Renal cortex interstitium (tissue), 11 donors: ENCODE data around the gene NMNAT2. TPM values are rescaled to one million over a fixed set of nuclear protein-coding genes. Genes with fewer than 3 reads are reported as not detected.
"Not testable (repeated sequence)": the region's sequence is repeated elsewhere in the genome, so short reads cannot be mapped to it uniquely, and the experiment has no call there.

ENCODE experiments used
- DNase-seq, 11 donors: peaks; one replicate each; pipeline ENCODE4 v3.0.0-alpha.2; 2013; ENCODE audit warnings: low read depth in 9 of 11, low spot score in 4 of 11; ENCODE audit errors: extremely low read depth in 1 of 11
- polyA plus RNA-seq, 3 donors: library from polyadenylated mRNA; unstranded; fragments of 120-200 nt; gene quantifications; one replicate each; pipeline ENCODE4 v1.2.1, GENCODE V29; 2013; ENCODE audit not compliant: insufficient read length in 3 of 3

NMNAT2 gene
- polyA plus RNA-seq, 3 donors, result 3.6 to 4.1 (median 4.1) TPM

DNA sequence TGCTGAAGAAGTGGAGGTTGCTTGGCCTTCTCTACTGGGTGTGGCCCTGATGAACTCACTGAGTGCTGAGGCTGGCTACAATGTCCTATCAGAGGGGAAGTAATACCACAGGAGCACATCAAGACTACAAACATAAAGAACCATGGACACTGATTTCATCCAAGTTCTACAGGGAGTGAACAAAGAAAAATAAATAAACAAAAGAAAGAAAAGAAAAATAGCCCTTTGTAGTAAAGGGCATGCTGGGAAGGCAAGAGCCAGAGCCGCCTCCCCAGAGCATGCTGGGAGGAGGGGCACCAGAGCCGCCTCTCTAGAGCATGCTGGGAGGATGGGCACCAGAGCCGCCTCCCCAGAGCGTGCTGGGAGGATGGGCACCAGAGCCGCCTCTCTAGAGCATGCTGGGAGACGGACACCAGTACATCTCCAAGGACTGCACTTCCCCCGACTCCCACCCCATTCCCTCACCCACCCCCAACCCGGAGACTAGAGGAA is 166.2 kb downstream of the NMNAT2 start:
- DNase-seq, result no peak

DNA sequence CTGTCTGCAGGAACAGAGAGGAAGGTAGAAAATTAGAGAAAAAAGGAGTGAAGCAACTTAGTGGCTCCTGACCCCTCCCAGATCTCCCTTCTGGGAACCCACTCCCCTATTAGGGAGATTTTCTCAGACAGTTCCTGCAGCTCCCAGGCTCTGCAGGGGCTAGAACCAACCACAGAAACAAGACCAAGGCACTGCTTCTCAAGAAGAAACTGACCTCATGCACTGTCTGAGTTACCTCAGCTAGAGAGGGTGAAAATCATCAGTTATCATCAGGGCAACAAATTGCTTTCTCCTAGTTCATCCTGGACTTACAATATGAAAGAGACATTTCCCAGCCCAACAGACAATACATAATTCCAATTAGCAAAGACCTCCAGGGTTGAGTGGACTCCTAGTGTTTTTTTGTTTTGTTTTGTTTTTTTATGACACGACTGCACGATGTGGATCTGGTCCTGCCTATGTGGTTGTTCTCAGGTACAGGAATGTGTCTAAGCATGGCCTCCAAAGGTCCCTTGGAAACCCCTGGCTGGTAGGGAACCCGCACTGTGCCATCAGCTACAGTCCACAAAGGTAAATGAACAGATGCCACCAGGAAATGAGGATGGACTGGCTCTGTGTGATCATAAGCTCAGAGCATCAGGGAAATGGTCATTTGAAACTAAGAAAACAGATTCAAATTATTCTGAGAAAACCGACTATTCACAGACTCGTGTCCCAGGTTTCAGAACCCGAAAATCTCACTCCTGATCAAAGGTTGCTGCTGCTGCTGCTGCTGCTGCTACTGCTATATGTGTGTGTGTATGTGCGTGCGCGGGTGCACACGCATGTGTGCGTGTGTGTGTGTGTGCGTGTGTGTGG is 166.8 kb downstream of the NMNAT2 start:
- DNase-seq, result no peak

DNA sequence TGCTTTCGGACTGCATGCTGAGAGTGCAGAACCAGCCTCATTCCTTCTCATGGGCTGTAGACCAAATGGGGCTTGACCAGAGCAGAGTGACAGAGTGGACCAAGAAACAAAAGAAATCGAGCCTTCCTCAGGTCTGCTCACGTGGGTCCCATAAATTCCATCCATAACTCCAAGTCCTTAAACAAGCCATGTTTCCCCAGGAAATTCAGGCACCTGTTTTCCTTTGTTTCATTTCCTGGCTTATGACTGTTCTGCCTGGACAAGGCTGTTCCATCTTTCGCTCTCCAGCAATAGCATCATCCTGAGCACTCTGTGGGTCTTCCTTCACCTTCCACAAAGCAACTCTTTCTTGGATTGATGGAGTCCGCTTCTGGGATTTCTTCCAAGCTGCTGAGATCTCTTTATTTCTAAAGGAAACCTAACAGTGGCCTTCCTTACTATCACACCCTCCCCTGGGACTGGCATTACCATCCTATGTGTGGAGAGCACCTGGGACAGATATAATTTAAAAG is 168.2 kb downstream of the NMNAT2 start:
- DNase-seq, result no peak

DNA sequence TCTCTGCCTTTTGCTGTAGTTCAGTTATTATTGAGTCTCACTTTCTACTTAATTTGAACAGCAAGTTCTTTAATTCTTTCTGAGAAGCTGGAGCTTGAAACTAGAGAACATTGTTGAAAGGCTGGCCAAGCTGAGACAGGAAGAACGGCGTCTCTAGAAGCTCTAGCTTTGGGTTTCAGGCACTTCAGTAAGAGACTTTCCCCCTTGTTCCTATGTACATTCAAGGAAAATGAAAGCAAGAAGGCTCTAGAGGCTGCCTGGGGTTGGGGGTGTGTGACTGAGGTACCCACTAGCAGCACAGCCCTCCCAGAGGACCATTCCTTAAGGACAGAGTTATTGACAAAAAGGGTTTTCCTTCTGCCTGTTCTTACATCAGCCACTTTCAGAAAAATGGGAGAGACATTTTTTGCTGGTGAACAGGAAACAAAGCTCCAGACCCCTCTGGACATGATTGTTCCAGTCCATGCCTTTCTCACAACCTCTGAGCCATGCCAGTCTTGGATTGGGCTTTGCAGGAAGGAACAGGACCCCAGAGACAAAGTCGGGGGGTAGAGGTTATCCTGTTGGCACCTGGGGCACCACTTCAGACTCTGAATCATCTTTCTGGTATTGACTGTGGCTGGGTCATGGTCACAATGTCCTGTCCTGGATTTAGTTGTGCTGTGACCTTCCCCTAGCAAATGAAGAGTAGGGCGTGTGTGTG is 169.0 kb downstream of the NMNAT2 start:
- no peak for DNase-seq

DNA sequence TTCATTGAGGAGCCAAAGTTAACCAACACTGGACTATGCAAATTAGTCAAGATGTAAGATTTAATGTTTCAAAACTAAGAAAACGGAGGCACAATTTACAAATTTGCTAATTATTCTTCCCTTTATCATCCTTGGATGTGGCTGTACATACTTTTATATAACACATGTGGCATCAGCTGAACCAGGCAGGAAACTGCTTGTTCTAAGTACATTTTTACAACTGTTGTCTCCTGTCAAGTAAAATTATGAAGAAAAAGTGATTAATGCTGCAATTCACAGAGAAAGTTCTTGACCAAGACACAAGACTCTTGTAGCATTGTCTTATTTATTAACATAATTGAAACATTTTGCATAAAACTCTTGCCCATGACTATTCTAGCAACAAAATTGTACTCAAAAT is 170.2 kb downstream of the NMNAT2 start:
- no peak for DNase-seq

DNA sequence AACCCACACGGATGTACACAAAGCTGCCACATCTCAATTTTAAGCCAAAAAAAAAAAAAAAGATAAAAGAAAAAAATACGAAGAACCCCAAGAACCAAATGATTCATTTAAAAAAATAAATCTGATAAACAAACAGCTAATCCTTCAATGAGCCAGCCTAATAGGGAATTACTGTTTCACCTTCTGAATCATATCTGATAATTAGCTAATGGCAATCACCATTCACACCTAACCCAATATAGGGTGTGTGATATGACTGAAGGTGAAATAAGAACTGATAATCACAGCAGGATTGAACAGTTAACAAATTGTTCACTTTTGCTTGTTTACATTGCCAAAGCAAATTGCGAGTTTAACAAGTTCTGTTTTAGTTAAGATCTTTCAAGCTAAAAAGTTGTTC is 170.7 kb downstream of the NMNAT2 start:
- no peak for DNase-seq

DNA sequence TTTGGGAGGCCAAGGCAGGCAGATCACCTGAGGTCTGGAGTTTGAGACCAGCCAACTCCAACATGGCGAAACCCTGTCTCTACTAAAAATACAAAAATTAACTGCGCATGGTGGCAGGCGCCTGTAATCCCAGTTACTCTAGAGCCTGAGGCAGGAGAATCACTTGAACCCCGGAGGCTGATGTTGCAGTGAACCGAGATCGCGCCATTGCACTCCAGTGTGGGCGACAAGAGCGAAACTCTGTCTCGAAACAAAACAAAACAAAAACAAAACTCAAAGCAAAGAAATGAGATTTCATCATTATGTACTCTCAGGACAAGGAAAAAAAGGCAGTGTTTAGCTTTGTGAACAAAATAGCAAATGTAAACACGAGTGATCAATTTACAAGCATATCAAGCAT is 171.1 kb downstream of the NMNAT2 start:
- no peak for DNase-seq

DNA sequence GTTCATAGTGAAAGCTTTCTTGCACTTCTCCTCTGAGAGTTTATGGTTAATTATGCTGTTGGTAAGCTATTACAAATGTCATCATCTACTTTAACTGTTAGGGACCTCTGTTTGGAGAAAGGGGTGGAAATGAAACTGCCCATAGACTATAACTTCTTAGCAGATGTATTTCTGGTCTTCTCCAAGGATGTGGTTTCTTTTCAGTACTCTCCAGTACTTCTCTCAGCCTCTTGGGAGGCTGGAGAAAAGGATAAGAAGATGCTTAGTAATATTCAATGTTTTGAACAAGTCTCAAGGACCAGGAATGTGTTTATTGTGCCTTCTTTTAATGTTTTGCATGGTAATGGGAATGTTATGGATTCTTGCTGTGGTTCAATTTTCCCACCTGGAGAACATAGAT is 171.7 kb downstream of the NMNAT2 start:
- no peak for DNase-seq

DNA sequence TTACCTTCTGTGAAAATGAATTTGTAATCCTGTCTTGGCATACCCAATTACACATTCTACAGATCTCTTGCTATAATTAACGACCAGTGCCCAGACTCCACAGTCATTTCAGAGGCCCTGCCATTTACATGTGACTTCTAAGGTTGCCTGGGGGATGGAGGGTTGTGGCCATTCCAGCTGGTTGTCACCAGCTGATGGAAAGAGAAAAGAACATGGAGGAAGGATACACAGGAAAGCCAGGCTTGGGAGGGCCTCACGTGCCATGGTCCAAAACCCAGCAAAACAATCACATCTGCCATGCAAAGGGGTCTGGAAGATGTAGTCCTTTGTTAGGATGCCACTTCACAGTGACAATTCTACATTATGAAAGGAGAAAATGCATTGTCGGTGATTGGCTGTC is 172.8 kb downstream of the NMNAT2 start:
- DNase-seq, result no peak

DNA sequence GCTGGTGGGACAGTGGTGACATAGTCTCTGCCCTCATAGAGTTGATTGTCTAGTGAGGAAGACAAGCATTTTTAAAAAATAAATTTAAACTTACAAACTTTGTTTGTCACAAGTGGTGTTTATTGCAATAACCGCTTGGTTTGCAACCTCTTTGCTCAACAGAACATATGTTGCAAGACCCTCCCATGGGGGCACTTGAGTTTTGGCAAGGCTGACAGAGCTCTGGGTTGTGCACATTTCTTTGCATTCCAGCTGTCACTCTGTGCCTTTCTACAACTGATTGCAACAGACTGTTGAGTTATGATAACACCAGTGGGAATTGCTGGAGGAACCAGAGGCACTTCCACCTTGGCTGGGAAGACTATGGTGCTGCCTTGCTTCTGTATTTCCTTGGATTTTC is 173.7 kb downstream of the NMNAT2 start:
- no peak for DNase-seq

DNA sequence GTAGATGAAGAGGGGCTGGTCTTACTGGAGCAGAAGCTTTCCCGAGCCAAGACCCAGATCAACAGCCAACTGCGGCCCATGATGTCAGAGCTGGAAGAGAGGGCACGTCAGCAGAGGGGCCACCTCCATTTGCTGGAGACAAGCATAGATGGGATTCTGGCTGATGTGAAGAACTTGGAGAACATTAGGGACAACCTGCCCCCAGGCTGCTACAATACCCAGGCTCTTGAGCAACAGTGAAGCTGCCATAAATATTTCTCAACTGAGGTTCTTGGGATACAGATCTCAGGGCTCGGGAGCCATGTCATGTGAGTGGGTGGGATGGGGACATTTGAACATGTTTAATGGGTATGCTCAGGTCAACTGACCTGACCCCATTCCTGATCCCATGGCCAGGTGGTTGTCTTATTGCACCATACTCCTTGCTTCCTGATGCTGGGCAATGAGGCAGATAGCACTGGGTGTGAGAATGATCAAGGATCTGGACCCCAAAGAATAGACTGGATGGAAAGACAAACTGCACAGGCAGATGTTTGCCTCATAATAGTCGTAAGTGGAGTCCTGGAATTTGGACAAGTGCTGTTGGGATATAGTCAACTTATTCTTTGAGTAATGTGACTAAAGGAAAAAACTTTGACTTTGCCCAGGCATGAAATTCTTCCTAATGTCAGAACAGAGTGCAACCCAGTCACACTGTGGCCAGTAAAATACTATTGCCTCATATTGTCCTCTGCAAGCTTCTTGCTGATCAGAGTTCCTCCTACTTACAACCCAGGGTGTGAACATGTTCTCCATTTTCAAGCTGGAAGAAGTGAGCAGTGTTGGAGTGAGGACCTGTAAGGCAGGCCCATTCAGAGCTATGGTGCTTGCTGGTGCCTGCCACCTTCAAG is 174.8 kb downstream of the NMNAT2 start:
- DNase-seq, result no peak

DNA sequence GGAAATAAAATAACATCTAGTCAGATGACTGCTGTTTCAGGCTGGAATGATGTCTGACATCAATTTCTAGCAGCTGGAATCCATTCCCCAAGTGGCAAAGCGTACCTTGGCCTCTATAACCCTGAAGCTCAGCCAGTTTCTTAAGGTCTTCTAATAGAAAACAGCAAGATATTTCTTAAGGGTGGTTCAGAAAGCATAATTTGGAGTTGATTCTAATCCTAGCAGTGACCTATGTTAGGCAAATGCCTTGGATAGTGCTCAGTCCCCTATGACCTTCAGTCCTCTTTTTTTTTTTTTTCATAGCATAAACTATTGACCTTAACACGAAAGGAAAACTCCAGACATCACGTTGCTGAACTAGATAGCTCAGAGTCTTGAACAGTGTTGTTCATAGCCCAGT is 175.6 kb downstream of the NMNAT2 start:
- DNase-seq, result no peak

DNA sequence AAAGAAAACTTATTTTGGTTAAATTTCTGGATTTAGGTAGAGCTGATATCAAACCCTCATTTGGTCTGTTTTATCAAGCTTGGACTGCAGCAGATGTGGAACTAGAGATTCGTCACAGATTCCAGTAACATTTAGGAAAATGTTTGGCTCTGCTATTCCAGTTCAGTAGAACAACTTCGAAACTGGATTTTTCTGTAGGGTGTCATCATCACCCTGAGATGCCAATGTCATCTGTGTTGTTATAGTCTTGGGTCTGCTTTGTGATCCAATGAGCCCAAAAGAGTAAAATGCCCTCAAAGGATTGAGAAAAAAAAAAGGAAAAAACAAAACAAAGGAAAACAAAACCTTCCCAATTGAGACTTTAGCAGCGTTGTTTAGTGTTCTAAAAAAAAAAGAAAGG is 176.7 kb downstream of the NMNAT2 start:
- DNase-seq, result no peak

DNA sequence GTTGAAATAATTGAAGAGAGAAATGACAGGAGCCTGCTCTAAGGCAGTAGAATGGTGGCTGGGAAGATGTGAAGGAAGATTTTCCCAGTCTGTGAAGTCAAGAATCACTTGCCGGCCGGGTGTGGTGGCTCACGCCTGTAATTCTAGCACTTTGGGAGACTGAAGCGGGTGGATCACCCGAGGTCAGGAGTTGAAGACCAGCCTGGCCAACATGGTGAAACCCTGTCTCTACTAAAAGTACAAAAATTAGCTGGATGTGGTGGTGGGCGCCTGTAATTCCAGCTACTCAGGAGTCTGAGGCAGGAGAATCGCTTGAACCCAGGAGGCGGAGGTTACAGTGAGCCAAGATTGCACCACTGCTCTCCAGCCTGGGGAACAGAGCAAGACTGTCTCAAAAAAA is 177.3 kb downstream of the NMNAT2 start:
- DNase-seq, result not testable (repeated sequence)

DNA sequence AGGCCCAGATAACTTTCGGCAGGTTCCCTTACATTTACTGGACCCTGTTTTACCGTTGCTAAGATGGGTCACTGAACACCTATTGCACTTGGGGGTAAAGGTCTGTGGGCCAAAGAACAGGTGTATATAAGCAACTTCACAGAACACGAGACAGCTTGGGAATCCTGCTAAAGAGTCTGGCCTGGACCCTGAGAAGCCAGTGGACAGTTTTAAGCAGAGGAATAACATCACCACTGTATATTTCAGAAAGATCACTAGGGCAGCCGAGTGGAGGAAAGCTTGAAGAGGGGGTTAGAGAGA is 177.7 kb downstream of the NMNAT2 start:
- no peak for DNase-seq

DNA sequence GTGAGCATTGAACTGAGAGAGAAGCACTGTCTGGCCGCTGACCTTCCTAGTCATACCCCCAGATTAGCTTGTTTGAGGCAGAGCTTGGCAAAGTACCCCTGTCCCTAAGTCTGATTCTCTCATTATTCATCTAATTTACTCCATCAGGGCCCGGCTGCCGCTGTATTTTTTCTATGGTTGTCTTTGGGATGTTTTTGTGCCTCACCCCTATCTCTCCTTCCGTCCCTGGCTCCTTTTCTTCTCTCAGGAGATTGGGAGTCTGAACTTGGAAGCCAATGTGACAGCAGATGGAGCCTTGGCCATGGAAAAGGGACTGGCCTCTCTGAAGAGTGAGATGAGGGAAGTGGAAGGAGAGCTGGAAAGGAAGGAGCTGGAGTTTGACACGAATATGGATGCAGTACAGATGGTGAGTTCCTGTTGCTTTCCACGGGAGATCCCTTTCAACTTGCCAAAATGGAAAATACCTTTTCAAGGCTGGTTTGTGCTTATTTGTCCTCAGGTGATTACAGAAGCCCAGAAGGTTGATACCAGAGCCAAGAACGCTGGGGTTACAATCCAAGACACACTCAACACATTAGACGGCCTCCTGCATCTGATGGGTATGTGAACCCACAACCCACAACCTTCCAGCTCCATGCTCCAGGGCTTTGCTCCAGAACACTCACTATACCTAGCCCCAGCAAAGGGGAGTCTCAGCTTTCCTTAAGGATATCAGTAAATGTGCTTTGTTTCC is 178.2 kb downstream of the NMNAT2 start:
- DNase-seq, result no peak

DNA sequence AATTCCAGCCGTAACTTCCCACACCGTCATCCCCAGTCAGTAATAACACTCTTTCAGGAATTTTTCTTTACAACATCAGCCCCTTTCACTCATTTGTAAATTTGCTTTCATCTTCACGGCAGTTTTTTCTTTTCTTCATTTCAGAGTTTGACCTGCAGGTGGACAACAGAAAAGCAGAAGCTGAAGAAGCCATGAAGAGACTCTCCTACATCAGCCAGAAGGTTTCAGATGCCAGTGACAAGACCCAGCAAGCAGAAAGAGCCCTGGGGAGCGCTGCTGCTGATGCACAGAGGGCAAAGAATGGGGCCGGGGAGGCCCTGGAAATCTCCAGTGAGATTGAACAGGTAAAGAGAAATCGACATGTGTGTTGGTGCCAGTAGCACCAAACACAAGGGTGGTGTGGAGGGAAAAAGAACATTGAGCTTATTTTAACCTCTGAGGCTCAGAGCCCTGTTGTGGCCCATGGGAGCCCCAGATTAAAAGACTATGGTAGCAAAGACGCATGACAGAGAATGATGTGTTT is 178.9 kb downstream of the NMNAT2 start:
- no peak for DNase-seq

DNA sequence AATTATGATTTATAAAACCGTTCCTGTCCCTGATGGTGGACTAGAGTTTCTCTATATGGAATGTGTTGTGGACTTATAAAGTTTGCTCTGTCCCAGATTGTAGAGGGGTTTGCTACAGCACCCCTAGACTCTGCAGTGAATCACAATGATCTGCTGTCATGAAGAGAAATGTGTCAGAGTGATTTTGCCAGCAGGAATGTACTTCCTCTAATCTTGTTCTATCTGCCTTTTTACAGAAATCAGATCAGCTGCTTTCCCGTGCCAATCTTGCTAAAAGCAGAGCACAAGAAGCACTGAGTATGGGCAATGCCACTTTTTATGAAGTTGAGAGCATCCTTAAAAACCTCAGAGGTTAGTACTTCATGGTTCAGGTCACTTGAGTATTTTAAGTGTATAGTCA is 180.1 kb downstream of the NMNAT2 start:
- DNase-seq, result no peak

DNA sequence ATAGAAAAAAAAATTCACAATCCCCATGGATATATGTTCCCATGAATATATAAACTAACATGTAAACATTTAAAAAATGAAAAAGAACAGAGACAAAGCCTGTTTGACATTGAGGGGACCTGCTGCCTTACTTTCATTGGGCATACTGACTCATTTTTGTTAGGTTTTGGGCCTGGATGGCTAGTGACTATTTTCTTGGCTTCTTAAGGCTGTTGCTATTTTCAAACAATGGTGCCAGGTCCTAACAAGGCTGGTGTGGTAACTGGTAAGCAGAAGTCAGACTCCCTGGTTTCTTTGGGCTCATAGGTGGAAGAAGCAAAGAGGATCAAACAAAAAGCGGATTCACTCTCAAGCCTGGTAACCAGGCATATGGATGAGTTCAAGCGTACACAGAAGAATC is 181.1 kb downstream of the NMNAT2 start:
- no peak for DNase-seq
